H9 (cell line): ENCODE data around the gene AMPD2. TPM values are rescaled to one million over a fixed set of nuclear protein-coding genes. Genes with fewer than 3 reads are reported as not detected.

Experiments
- DNase-seq: peaks from one replicate; pipeline ENCODE4 v3.0.0-alpha.2; 2017
- H2AFZ ChIP-seq: one replicate; pipeline ENCODE4 v1.6.1; 2013; ENCODE audit warnings: mild to moderate bottlenecking, low read length, control low read depth, moderate library complexity
- H2AK5ac ChIP-seq: 2 replicates; pipeline ENCODE4 v1.6.1; 2013; ENCODE audit warnings: low read length, control low read depth, mixed read lengths; ENCODE audit not compliant: insufficient read length
- H2BK120ac ChIP-seq: one replicate; pipeline ENCODE4 v1.6.1; 2013; ENCODE audit warnings: low read depth, mild to moderate bottlenecking, low read length, control low read depth, inconsistent platforms; ENCODE audit not compliant: poor library complexity, severe bottlenecking
- H2BK12ac ChIP-seq: 2 replicates; pipeline ENCODE4 v1.6.1; 2013; ENCODE audit warnings: low read length, control low read depth, mixed read lengths, low read depth; ENCODE audit not compliant: insufficient read length
- H2BK15ac ChIP-seq: 2 replicates; pipeline ENCODE4 v1.6.1; 2013; ENCODE audit warnings: low read depth, low read length, control low read depth
- H2BK20ac ChIP-seq: one replicate; pipeline ENCODE4 v1.6.1; 2013; ENCODE audit warnings: low read depth, mild to moderate bottlenecking, low read length, control low read depth, inconsistent platforms; ENCODE audit not compliant: poor library complexity, severe bottlenecking
- H2BK5ac ChIP-seq: 2 replicates; pipeline ENCODE4 v1.6.1; 2013; ENCODE audit warnings: low read length, control low read depth, mixed read lengths; ENCODE audit not compliant: insufficient read length
- H3K14ac ChIP-seq: 2 replicates; pipeline ENCODE4 v1.6.1; 2013; ENCODE audit warnings: low read length, control low read depth; ENCODE audit not compliant: insufficient read depth
- H3K18ac ChIP-seq: 2 replicates; pipeline ENCODE4 v1.6.1; 2013; ENCODE audit warnings: low read depth, mild to moderate bottlenecking, mixed read lengths, low read length, control low read depth; ENCODE audit not compliant: insufficient read length
- H3K23ac ChIP-seq: 2 replicates; pipeline ENCODE4 v1.6.1; 2013; ENCODE audit warnings: low read length, control low read depth, mixed read lengths, low read depth; ENCODE audit not compliant: insufficient read length
- H3K23me2 ChIP-seq: 2 replicates; pipeline ENCODE4 v1.6.1; 2013; ENCODE audit warnings: low read depth, mild to moderate bottlenecking, mixed read lengths, low read length, control low read depth; ENCODE audit not compliant: insufficient read length, poor library complexity, severe bottlenecking
- H3K27ac ChIP-seq: 2 replicates; pipeline ENCODE4 v1.5.1; 2013; ENCODE audit warnings: low read length, control low read depth, mixed read lengths, low read depth; ENCODE audit not compliant: insufficient read length
- H3K27me3 ChIP-seq: 2 replicates; pipeline ENCODE4 v1.6.1; 2013; ENCODE audit warnings: low read length, control low read depth, inconsistent platforms; ENCODE audit not compliant: insufficient read depth
- H3K4ac ChIP-seq: 2 replicates; pipeline ENCODE4 v1.6.1; 2013; ENCODE audit warnings: low read depth, mild to moderate bottlenecking, control low read depth, inconsistent platforms, low read length, moderate library complexity
- H3K4me1 ChIP-seq: 2 replicates; pipeline ENCODE4 v1.6.1; 2013; ENCODE audit warnings: low read length, control low read depth, inconsistent platforms; ENCODE audit not compliant: insufficient read depth
- H3K4me2 ChIP-seq: 2 replicates; pipeline ENCODE4 v1.6.1; 2013; ENCODE audit warnings: low read length, control low read depth, mixed read lengths; ENCODE audit not compliant: insufficient read length, insufficient read depth
- H3K56ac ChIP-seq: 2 replicates; pipeline ENCODE4 v1.6.1; 2013; ENCODE audit warnings: low read depth, mild to moderate bottlenecking, mixed read lengths, low read length, control low read depth; ENCODE audit not compliant: insufficient read length
- H3K79me1 ChIP-seq: 2 replicates; pipeline ENCODE4 v1.6.1; 2013; ENCODE audit warnings: low read depth, mild to moderate bottlenecking, moderate library complexity, low read length, control low read depth, inconsistent platforms; ENCODE audit not compliant: insufficient read depth, poor library complexity, severe bottlenecking
- H3K79me2 ChIP-seq: 2 replicates; pipeline ENCODE4 v1.6.1; 2013; ENCODE audit warnings: low read length, control low read depth, inconsistent platforms; ENCODE audit not compliant: insufficient read depth
- H3K9ac ChIP-seq: 2 replicates; pipeline ENCODE4 v1.6.1; 2013; ENCODE audit warnings: low read length, control low read depth, mixed read lengths; ENCODE audit not compliant: insufficient read length; ENCODE audit errors: extremely low read depth
- H3K9me3 ChIP-seq: one replicate; pipeline ENCODE4 v1.6.1; 2013; ENCODE audit warnings: low read depth, low read length, inconsistent platforms; ENCODE audit not compliant: control insufficient read depth
- H3T11ph ChIP-seq: one replicate; pipeline ENCODE4 v1.6.1; 2013; ENCODE audit warnings: mild to moderate bottlenecking, low read length, control low read depth, inconsistent platforms
- H4K20me1 ChIP-seq: one replicate; pipeline ENCODE4 v1.6.1; 2013; ENCODE audit not compliant: control insufficient read depth, insufficient read length, insufficient read depth
- H4K5ac ChIP-seq: 2 replicates; pipeline ENCODE4 v1.6.1; 2013; ENCODE audit warnings: low read depth, mild to moderate bottlenecking, mixed read lengths, low read length, control low read depth; ENCODE audit not compliant: insufficient read length
- H4K8ac ChIP-seq: replicated peaks from 2 replicates; pipeline ENCODE4 v1.6.1; 2013; ENCODE audit warnings: low read length, control low read depth, mixed read lengths, low read depth; ENCODE audit not compliant: insufficient read length
- H4K91ac ChIP-seq: 2 replicates; pipeline ENCODE4 v1.6.1; 2013; ENCODE audit warnings: low read depth, mild to moderate bottlenecking, moderate library complexity, mixed read lengths, low read length, control low read depth; ENCODE audit not compliant: insufficient read length
- H3K27ac Mint-ChIP-seq, 3 experiments: 2 replicates in 2 of 3; 3 replicates in 1 of 3; pipeline ENCODE4 v1.8.0; 2020 to 2021; ENCODE audit warnings: mixed read lengths in 3 of 3, mild to moderate bottlenecking in 1 of 3, moderate library complexity in 1 of 3
- H3K27me3 Mint-ChIP-seq: 2 replicates; pipeline ENCODE4 v1.8.0; 2021; ENCODE audit warnings: low read depth, mild to moderate bottlenecking, moderate library complexity, mixed read lengths
- H3K36me3 Mint-ChIP-seq, 3 experiments: 2 replicates in 2 of 3; 3 replicates in 1 of 3; pipeline ENCODE4 v1.8.0; 2020 to 2021; ENCODE audit warnings: low read depth in 3 of 3, mixed read lengths in 3 of 3; ENCODE audit not compliant: insufficient read depth in 1 of 3
- H3K4me1 Mint-ChIP-seq, 2 experiments: 2 replicates each; pipeline ENCODE4 v1.8.0; 2020; ENCODE audit warnings: mixed read lengths in 2 of 2
- H3K4me3 Mint-ChIP-seq, 2 experiments: 2 replicates in 1 of 2; 3 replicates in 1 of 2; pipeline ENCODE4 v1.8.0; 2020 to 2021; ENCODE audit warnings: mild to moderate bottlenecking in 2 of 2, mixed read lengths in 2 of 2, moderate library complexity in 1 of 2
- H3K9me3 Mint-ChIP-seq, 2 experiments: 2 replicates in 1 of 2; 3 replicates in 1 of 2; pipeline ENCODE4 v1.8.0; 2020; ENCODE audit warnings: mild to moderate bottlenecking in 2 of 2, mixed read lengths in 2 of 2, moderate library complexity in 1 of 2
- WGBS: extraction: QIAGEN DNeasy Blood & Tissue Kit; methylation state at CpG from one replicate; pipeline ENCODE4 v1.1.7; 2013; ENCODE audit warnings: missing lambda C conversion rate, low lambda C conversion rate, mixed read lengths; ENCODE audit not compliant: insufficient read length; ENCODE audit errors: extremely low coverage; 5-methylcytosine and 5-hydroxymethylcytosine counted together
- total RNA-seq: library from RNA; stranded (reverse); gene quantifications from 2 replicates; pipeline ENCODE4 v1.2.1, GENCODE V29; 2021
- TF ChIP-seq, protein P1 (sequence below): fragments of 200-600 bp; sonication (generic); conservative IDR thresholded peaks from 3 replicates; pipeline ENCODE4 v1.8.0; 2021; ENCODE audit warnings: antibody characterized with exemption, mild to moderate bottlenecking

The AMPD2 gene
- total RNA-seq, 1 experiment from 2014 or later, result 65.1 TPM

- Mint-ChIP-seq H3K36me3 (no peaks in the 10 kb centered on the region; a peak in 1 of 7 replicates), H3K27ac (peak overlapping the region in 1 of 3 experiments; percentile 60; a peak in 1 of 7 replicates), H3K9me3 (no peaks in the 10 kb centered on the region; a peak in 1 of 5 replicates), H3K4me3 (no peak overlapping the region), H3K27me3 (peaks cover 11% of the 10 kb centered on the region), H3K4me1 (peaks cover 28 to 37% of the 10 kb centered on the region in 2 experiments)
- Histone ChIP-seq H3K4me1 (peaks cover 7% of the 10 kb centered on the region; the same call in 1 of the 2 replicates), H3K9ac (no peak overlapping the region), H2BK15ac (no peak overlapping the region), H3K79me2 (no peaks in the 10 kb centered on the region), H2BK12ac (no peak overlapping the region), H3K79me1 (no peaks in the 10 kb centered on the region), H3K23ac (no peak overlapping the region), H3K27me3 (no peaks in the 10 kb centered on the region), H3K56ac (no peak overlapping the region), H3K18ac (no peak overlapping the region), H2BK5ac (no peak overlapping the region), H4K91ac (no peak overlapping the region), H2BK20ac (no peak overlapping the region), H2AK5ac (no peak overlapping the region), H4K5ac (no peak overlapping the region), H2BK120ac (no peak overlapping the region), H3T11ph (no peak overlapping the region), H3K27ac (no peak overlapping the region), H2AFZ (no peak overlapping the region), H3K4me2 (no peak overlapping the region), H4K20me1 (no peaks in the 10 kb centered on the region), H3K23me2 (no peaks in the 10 kb centered on the region), H3K9me3 (no peaks in the 10 kb centered on the region), H4K8ac (no peak overlapping the region), H3K14ac (no peak overlapping the region), H3K4ac (no peak overlapping the region)
- no CpG with 5 or more reads among the region's 6 CpGs for WGBS
- DNase-seq, result peak; percentile 22
- TF ChIP-seq, protein P1, sequence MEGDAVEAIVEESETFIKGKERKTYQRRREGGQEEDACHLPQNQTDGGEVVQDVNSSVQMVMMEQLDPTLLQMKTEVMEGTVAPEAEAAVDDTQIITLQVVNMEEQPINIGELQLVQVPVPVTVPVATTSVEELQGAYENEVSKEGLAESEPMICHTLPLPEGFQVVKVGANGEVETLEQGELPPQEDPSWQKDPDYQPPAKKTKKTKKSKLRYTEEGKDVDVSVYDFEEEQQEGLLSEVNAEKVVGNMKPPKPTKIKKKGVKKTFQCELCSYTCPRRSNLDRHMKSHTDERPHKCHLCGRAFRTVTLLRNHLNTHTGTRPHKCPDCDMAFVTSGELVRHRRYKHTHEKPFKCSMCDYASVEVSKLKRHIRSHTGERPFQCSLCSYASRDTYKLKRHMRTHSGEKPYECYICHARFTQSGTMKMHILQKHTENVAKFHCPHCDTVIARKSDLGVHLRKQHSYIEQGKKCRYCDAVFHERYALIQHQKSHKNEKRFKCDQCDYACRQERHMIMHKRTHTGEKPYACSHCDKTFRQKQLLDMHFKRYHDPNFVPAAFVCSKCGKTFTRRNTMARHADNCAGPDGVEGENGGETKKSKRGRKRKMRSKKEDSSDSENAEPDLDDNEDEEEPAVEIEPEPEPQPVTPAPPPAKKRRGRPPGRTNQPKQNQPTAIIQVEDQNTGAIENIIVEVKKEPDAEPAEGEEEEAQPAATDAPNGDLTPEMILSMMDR, result no peak
Observed at GRCh38 chr1:109639841-109640184, 20.2 kb downstream of the AMPD2 start.
